ENCODE data around the gene TIAM2. TPM values are rescaled to one million over a fixed set of nuclear protein-coding genes. Genes with fewer than 3 reads are reported as not detected.
"Not testable (repeated sequence)": the region's sequence is repeated elsewhere in the genome, so short reads cannot be mapped to it uniquely, and the experiment has no call there.

TIAM2 gene
- total RNA-seq, 2 donors from 2014 or later, result 7.8 to 11.2 TPM

GRCh38 chr6:155259897-155260296, 264.8 kb downstream of the TIAM2 start:
- intact Hi-C loops (cut with DNase I), result no loop called here
- no peak for DNase-seq (ENCODE audit: low spot score)

DNA sequence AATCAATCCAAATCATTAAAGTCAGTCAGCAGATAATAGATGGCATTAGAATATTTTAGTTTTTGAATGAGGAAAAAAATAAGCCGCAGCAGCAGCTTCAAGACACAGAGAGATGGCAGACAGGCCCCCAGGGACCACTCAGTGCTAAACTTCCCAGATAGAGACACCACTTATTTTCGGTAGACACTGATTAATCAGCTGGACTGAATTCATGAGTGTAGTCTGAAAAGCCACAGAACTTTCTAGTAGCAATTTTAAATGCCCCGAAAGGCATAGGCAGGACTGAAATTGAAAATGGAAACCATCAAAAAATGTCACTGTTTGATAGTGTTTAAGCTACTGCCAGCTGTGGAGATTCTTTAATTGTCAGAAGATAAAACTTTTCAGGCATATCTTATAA, 265.6 kb downstream of the TIAM2 start:
- no peak for DNase-seq (ENCODE audit: low spot score)
- intact Hi-C loops (cut with DNase I), result no loop called here

DNA sequence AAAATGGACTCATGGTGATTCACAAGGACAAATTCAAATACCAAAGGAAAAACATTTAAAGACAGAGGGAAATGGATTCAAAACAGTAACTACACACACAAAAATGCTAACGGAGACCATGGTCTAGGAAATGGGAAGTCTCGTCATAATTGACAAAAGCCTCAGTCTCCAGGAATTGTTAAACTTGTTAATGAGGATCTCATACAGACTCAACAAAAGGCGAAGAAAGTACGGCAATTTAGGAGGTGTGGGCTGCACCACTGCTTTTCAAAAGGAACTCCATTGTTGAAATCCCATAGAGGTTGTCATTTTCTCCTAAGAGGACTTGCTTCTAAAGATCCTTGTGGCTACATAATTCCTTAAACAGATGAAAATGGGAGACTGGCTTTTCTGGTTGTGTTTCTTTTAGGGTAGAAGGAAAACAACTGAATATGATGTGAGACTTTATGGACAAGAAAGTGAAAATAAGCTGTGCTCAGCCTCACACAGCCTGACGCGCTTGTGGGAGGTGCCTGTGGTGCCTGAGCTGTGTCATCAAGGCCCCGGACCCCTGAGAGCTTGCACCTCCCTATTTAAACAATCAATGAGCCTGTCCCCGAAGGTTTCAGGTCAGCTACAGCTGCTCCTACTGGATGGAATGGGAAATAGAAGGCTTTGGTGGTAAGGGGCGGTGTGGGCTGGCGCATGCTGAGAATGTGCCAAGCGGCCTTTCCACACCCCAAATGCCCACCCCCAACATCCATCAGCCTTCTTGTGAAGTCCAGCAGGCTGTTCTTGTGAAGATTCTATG, 266.2 kb downstream of the TIAM2 start:
- no peak for DNase-seq (ENCODE audit: low spot score)
- intact Hi-C loops (cut with DNase I), result no loop called here

- no peak for DNase-seq (ENCODE audit: low spot score)
- intact Hi-C loops (cut with DNase I), result no loop called here
These were observed 267.5 kb downstream of the TIAM2 start for GRCh38 chr6:155262655-155263054.

GRCh38 chr6:155263373-155264063, 268.4 kb downstream of the TIAM2 start, which contains the start of gene CLDN20:
Gene CLDN20 (plus strand): TSS chr6:155264013. CDS start chr6:155275720, 11,707 bp downstream.
- intact Hi-C loops (cut with DNase I), result no loop called here
- DNase-seq (ENCODE audit: low spot score), result no peak

DNA sequence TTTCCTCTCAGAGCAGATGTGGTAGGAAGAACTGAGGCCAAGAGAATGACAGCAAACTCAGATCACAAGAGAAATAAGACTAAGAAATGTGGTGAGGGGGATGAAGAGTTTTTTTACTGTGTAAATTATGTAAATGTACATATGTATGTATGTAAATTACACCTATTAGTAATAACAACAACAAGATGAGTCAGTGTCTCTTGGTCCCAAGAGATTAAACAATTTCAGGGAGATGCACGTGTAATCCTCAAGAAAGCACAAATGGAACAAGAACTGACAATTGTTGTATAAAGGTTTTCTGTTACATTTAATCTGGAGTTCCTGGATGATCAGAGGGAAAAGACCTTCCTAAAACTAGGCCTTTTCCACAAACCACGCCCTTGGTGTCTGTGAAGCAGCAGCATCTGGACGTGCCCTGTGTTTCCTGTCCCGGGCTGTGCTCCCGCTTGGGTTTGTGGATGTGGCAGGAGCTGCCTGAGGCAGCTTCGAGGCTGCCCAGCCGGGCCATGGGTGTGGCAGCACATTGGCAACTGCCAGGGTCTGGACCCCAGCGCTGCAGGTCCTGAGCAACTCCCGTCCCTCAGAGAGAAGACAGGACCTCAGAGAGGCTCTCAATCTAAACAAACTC, 269.7 kb downstream of the TIAM2 start:
- DNase-seq (ENCODE audit: low spot score), result no peak
- intact Hi-C loops (cut with DNase I), result no loop called here

GRCh38 chr6:155265843-155266535, 270.9 kb downstream of the TIAM2 start:
- no peak for DNase-seq (ENCODE audit: low spot score)
- intact Hi-C loops (cut with DNase I), result loop anchor here in 1 of 2 donors (2.0 kb wide), 1 partner anchor 37 kb away; no protein-coding TSS in a partner anchor

DNA sequence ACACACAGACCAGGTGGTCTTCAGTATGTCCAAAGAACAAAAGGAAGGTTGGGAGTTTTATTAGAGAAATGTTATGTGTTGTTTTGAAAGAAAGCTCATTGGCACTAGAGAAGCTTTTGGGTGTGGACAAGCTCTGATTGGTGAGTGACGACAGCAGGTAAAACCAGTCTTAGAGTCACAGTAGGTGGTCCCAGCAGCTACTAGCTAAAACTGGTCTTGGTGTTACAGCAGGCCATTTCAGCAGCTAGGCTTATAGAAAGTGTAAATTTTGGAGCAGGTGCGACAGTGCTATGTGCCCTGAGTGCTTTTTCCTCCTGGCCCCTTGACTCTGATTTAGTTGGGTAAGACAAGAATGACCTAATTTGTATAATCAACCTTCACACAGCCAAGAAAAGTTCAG, 272.3 kb downstream of the TIAM2 start:
- no peak for DNase-seq (ENCODE audit: low spot score)
- intact Hi-C loops (cut with DNase I), result loop anchor here in 1 of 2 donors (2.0 kb wide), 1 partner anchor 39 kb away; no protein-coding TSS in a partner anchor

- intact Hi-C loops (cut with DNase I); DNase-seq (ENCODE audit: low spot score): not testable (repeated sequence)
These were observed 273.2 kb downstream of the TIAM2 start for GRCh38 chr6:155268088-155268867.

DNA sequence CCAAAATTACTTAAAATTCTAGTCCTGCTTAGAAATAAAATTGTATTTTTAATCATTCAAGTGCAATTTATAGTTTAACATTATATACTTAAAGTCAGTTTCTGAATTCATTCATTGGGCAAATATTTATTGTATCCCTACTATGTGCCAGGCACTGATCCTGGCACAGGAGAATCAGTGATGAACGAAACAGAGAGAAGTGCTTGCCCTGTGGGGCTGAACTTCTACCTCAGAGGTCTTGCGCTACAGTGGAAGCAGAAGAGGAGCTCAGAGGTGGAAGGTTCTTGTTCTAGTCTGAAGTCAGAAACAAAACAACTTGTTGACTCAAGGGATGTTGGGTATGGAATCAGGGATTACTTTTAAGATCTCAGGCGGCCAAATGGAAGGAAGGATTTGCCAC, 274.6 kb downstream of the TIAM2 start:
- intact Hi-C loops (cut with DNase I), result no loop called here
- DNase-seq (ENCODE audit: low spot score), result no peak

- intact Hi-C loops (cut with DNase I), result no loop called here
- no peak for DNase-seq (ENCODE audit: low spot score)
These were observed 275.5 kb downstream of the TIAM2 start for GRCh38 chr6:155270561-155271091.

- intact Hi-C loops (cut with DNase I), result no loop called here
- DNase-seq (ENCODE audit: low spot score), result no peak
These were observed 276.0 kb downstream of the TIAM2 start for GRCh38 chr6:155271145-155271544.

GRCh38 chr6:155272353-155273232, 277.5 kb downstream of the TIAM2 start:
- intact Hi-C loops (cut with DNase I), result no loop called here
- no peak for DNase-seq (ENCODE audit: low spot score)

DNA sequence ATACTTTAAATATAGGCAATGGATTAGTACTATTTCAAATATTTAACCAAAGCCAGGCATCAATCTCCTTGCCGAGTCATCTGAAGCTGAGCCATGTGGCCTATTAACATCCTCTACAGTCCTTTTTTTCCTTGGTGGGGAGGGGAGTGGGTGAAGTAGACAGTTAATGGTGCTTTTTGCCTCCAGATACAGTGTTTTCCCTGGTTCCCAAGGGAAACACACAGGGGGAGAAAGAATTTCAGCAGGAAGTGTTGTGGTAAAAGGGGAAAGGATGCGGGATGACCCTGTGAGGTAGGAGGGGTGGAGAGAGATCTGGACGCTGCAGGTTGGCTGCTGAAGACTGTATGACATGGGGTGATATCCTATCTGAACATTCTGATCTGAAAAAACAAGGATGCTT, 278.3 kb downstream of the TIAM2 start:
- intact Hi-C loops (cut with DNase I), result no loop called here

DNA sequence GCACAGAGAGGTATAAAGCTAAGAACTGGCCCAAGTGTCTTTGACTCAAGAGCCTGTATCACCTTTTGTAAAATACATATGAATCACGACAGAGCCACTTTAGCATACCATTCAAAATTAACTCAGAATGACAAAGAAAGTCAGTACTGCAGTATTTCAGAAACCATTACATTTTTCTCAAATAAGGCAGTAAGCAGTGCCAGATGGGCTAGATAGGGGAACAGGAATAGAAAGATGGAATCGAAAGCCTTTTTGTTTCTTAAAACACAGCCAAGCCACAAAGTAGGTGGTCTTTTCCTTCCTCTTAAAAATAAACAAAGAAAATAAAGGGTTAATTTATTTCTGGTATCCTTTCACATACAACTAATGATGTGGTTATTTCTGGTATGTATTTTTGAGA, 279.0 kb downstream of the TIAM2 start:
- no peak for DNase-seq (ENCODE audit: low spot score)
- intact Hi-C loops (cut with DNase I), result no loop called here

More for the DNA sequence above, 278.3 kb downstream of the TIAM2 start:
- no peak for DNase-seq (ENCODE audit: low spot score)

GRCh38 chr6:155274533-155274932, 279.4 kb downstream of the TIAM2 start:
- intact Hi-C loops (cut with DNase I), result no loop called here

GRCh38 chr6:155275808-155276480, 280.8 kb downstream of the TIAM2 start:
- intact Hi-C loops (cut with DNase I), result no loop called here
- no peak for DNase-seq (ENCODE audit: low spot score)

More at GRCh38 chr6:155274533-155274932, 279.4 kb downstream of the TIAM2 start:
- DNase-seq (ENCODE audit: low spot score), result no peak

Measured in posterior vena cava (tissue), 2 donors.